Kidney tubule cell (primary cell): ENCODE results near the gene NCOA1.
"Not testable (repeated sequence)": the region's sequence is repeated elsewhere in the genome, so short reads cannot be mapped to it uniquely, and the experiment has no call there.

ENCODE experiments used
- DNase-seq: peaks from one replicate; pipeline ENCODE4 v3.0.0-alpha.2; 2018; ENCODE audit warnings: low spot score

The NCOA1 gene

GRCh38 chr2:24792874-24793760 lies 302.1 kb downstream of the NCOA1 start, which contains the start of the genes CENPO and PTRHD1:
Gene CENPO, plus strand, starts transcription at chr2:24793425. Its CDS starts 495 bp downstream, at chr2:24793920.
Gene PTRHD1, minus strand, starts transcription at chr2:24793391. Its CDS starts 14 bp downstream, at chr2:24793377.
- peak; percentile 98 for DNase-seq

GRCh38 chr2:24793761-24794435 lies 302.8 kb downstream of the NCOA1 start:
- peak; percentile 46 for DNase-seq

- no peak for DNase-seq
These were observed 306.6 kb downstream of the NCOA1 start for GRCh38 chr2:24797644-24798043.

GRCh38 chr2:24800487-24800886 lies 309.4 kb downstream of the NCOA1 start:
- DNase-seq = not testable (repeated sequence)

GRCh38 chr2:24805811-24806660 lies 315.0 kb downstream of the NCOA1 start:
- DNase-seq = not testable (repeated sequence)

- no peak for DNase-seq
These were observed 315.6 kb downstream of the NCOA1 start for GRCh38 chr2:24806661-24807036.

GRCh38 chr2:24809316-24810007 lies 318.4 kb downstream of the NCOA1 start:
- DNase-seq = no peak

GRCh38 chr2:24813691-24814137 lies 322.7 kb downstream of the NCOA1 start:
- DNase-seq = no peak

- no peak for DNase-seq
These were observed 323.5 kb downstream of the NCOA1 start for GRCh38 chr2:24814516-24814915.

- no peak for DNase-seq
These were observed 324.1 kb downstream of the NCOA1 start for GRCh38 chr2:24815171-24815570.

- no peak for DNase-seq
These were observed 325.4 kb downstream of the NCOA1 start for GRCh38 chr2:24816404-24816803.

- DNase-seq = peak; percentile 25
These were observed 325.8 kb downstream of the NCOA1 start for GRCh38 chr2:24816884-24817283.

GRCh38 chr2:24818721-24819167 lies 327.7 kb downstream of the NCOA1 start:
- no peak for DNase-seq

- no peak for DNase-seq
These were observed 328.6 kb downstream of the NCOA1 start for GRCh38 chr2:24819442-24820174.

GRCh38 chr2:24820175-24820513 lies 329.1 kb downstream of the NCOA1 start:
- no peak for DNase-seq
